Endodermal cell (in vitro differentiated cells): ENCODE data around the gene TTC7B. TPM values are rescaled to one million over a fixed set of nuclear protein-coding genes. Genes with fewer than 3 reads are reported as not detected.
A peak's percentile ranks its signal among the peaks of the same experiment; 100 is the strongest.

Experiments used
- DNase-seq: peaks from one replicate; pipeline ENCODE4 v3.0.0-alpha.2; 2017
- H3K27ac ChIP-seq: 2 replicates; pipeline ENCODE4 v1.5.1; 2013; ENCODE audit warnings: mild to moderate bottlenecking, low read depth, low read length, moderate library complexity
- H3K27me3 ChIP-seq: 2 replicates; pipeline ENCODE4 v1.6.1; 2013; ENCODE audit warnings: mild to moderate bottlenecking, low read length, moderate library complexity; ENCODE audit not compliant: insufficient read depth, control insufficient read depth, poor library complexity, severe bottlenecking
- H3K36me3 ChIP-seq: 2 replicates; pipeline ENCODE4 v1.7.0; 2013; ENCODE audit warnings: mild to moderate bottlenecking, low read length, moderate library complexity; ENCODE audit not compliant: control insufficient read depth, insufficient read depth
- H3K4me1 ChIP-seq: one replicate; pipeline ENCODE4 v1.7.0; 2013; ENCODE audit warnings: low read length; ENCODE audit not compliant: control insufficient read depth, insufficient read depth
- H3K4me3 ChIP-seq: 2 replicates; pipeline ENCODE4 v1.5.1; 2013; ENCODE audit warnings: mild to moderate bottlenecking, low read length, moderate library complexity
- H3K9ac ChIP-seq: 2 replicates; pipeline ENCODE4 v1.6.1; 2013; ENCODE audit warnings: mild to moderate bottlenecking, low read length, moderate library complexity; ENCODE audit not compliant: poor library complexity, severe bottlenecking; ENCODE audit errors: extremely low read depth
- H3K9me3 ChIP-seq: 2 replicates; pipeline ENCODE4 v1.6.1; 2013; ENCODE audit warnings: mild to moderate bottlenecking, low read length, moderate library complexity; ENCODE audit not compliant: control insufficient read depth
- H3K27ac Mint-ChIP-seq: 2 replicates; pipeline ENCODE4 v1.8.0; 2020; ENCODE audit warnings: mixed read lengths
- H3K27me3 Mint-ChIP-seq: 2 replicates; pipeline ENCODE4 v1.8.0; 2021; ENCODE audit warnings: mild to moderate bottlenecking, mixed read lengths; ENCODE audit not compliant: insufficient read depth
- H3K36me3 Mint-ChIP-seq: 2 replicates; pipeline ENCODE4 v1.8.0; 2020; ENCODE audit warnings: low read depth, mixed read lengths
- H3K4me1 Mint-ChIP-seq: 2 replicates; pipeline ENCODE4 v1.8.0; 2020; ENCODE audit warnings: mixed read lengths
- H3K4me3 Mint-ChIP-seq: 2 replicates; pipeline ENCODE4 v1.8.0; 2020; ENCODE audit warnings: mild to moderate bottlenecking, moderate library complexity, mixed read lengths
- H3K9me3 Mint-ChIP-seq: 2 replicates; pipeline ENCODE4 v1.8.0; 2020; ENCODE audit warnings: mild to moderate bottlenecking, mixed read lengths
- WGBS, 2 experiments: methylation state at CpG; one replicate each; pipeline versions ENCODE4 v1.1.5 to v1.1.7; 2013; ENCODE audit warnings: missing lambda C conversion rate in 2 of 2, mixed read lengths in 1 of 2; ENCODE audit not compliant: insufficient coverage in 1 of 2, insufficient read length in 1 of 2; 5-methylcytosine and 5-hydroxymethylcytosine counted together
- total RNA-seq, 2 donors: library from RNA; stranded (reverse); fragmentation: NEBNext Ultra II Directional in 1 of 2; extraction: Animal tissue kit (Norgen Biotek cat#: 25700) in 1 of 2; gene quantifications; 2 replicates in 1 of 2; 3 replicates in 1 of 2; pipeline ENCODE4 v1.2.1, GENCODE V29; 2021
- TF ChIP-seq, protein P1 (sequence below): fragments of 200-600 bp; sonication (generic); conservative IDR thresholded peaks from 2 replicates; pipeline ENCODE4 v1.5.0; 2021; ENCODE audit warnings: antibody characterized with exemption, mild to moderate bottlenecking

TTC7B gene
- total RNA-seq, 2 donors from 2014 or later: 51.3 to 62.6 TPM

GRCh38 chr14:90625445-90625844 lies 190.8 kb downstream of the TTC7B start:
- H3K4me1 ChIP-seq: no peaks in the 10 kb centered on the region
- Mint-ChIP-seq H3K27ac (no peak overlapping the region), H3K4me1 (peaks cover 12% of the 10 kb centered on the region), H3K4me3 (no peak overlapping the region), H3K9me3 (no peaks in the 10 kb centered on the region), H3K36me3 (peaks cover 8% of the 10 kb centered on the region), H3K27me3 (no peaks in the 10 kb centered on the region)
- peak overlapping the region; percentile 66 for H3K27ac ChIP-seq
- no peak for DNase-seq
- H3K4me3 ChIP-seq: no peak overlapping the region
- 82 to 89% methylated on average over 4 to 8 of the region's 8 CpGs for WGBS, 2 experiments
- H3K36me3 ChIP-seq: no peaks in the 10 kb centered on the region
- TF ChIP-seq, protein P1, sequence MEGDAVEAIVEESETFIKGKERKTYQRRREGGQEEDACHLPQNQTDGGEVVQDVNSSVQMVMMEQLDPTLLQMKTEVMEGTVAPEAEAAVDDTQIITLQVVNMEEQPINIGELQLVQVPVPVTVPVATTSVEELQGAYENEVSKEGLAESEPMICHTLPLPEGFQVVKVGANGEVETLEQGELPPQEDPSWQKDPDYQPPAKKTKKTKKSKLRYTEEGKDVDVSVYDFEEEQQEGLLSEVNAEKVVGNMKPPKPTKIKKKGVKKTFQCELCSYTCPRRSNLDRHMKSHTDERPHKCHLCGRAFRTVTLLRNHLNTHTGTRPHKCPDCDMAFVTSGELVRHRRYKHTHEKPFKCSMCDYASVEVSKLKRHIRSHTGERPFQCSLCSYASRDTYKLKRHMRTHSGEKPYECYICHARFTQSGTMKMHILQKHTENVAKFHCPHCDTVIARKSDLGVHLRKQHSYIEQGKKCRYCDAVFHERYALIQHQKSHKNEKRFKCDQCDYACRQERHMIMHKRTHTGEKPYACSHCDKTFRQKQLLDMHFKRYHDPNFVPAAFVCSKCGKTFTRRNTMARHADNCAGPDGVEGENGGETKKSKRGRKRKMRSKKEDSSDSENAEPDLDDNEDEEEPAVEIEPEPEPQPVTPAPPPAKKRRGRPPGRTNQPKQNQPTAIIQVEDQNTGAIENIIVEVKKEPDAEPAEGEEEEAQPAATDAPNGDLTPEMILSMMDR: no peak
- H3K27me3 ChIP-seq: no peaks in the 10 kb centered on the region
- H3K9me3 ChIP-seq: no peaks in the 10 kb centered on the region
- no peak overlapping the region for H3K9ac ChIP-seq

DNA sequence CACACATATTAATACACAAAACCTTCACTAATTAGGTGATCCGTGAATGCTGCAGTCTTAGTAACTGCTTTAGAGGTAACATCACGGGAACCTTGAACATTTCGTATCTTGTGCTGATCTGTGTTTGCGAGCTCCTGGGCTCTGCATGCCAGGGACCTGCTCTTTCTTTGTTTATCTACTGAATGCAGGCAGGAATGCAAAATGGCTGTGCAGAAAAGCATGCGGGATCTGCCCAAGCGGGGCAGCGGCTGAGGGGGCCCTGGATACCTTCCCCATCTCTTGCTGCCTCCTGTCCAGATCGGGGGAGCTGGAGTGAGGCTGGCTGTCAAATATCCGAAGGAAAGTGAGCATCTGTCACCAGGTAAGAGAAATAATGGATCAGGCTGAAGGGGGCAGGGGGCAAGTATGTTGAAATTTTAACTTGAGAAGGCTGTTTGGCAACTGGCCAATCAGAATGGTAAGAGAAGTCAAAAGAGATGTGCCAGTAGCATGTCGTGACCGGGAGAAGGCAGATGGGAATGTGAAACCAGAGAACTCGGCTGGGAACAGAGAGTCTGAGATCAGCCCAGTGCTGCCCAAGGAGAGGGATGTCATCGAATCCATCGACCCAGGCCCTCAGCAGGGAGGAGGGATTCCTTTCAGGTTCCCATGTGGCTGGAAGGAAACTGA lies 191.4 kb downstream of the TTC7B start:
- TF ChIP-seq, protein P1: no peak
- 73 to 89% methylated on average over 13 to 14 of the region's 14 CpGs for WGBS, 2 experiments
- H3K27ac Mint-ChIP-seq: peak overlapping the region; percentile 58
- Histone ChIP-seq H3K27ac (peak overlapping the region; percentile 66), H3K4me1 (no peaks in the 10 kb centered on the region), H3K9ac (no peak overlapping the region), H3K4me3 (no peak overlapping the region), H3K36me3 (no peaks in the 10 kb centered on the region), H3K27me3 (no peaks in the 10 kb centered on the region), H3K9me3 (no peaks in the 10 kb centered on the region)
- no peaks in the 10 kb centered on the region for H3K9me3 Mint-ChIP-seq
- peaks cover 8% of the 10 kb centered on the region for H3K36me3 Mint-ChIP-seq
- peaks cover 8% of the 10 kb centered on the region for H3K4me1 Mint-ChIP-seq
- H3K27me3 Mint-ChIP-seq: no peaks in the 10 kb centered on the region
- no peak overlapping the region for H3K4me3 Mint-ChIP-seq
- peak; percentile 68 for DNase-seq

DNA sequence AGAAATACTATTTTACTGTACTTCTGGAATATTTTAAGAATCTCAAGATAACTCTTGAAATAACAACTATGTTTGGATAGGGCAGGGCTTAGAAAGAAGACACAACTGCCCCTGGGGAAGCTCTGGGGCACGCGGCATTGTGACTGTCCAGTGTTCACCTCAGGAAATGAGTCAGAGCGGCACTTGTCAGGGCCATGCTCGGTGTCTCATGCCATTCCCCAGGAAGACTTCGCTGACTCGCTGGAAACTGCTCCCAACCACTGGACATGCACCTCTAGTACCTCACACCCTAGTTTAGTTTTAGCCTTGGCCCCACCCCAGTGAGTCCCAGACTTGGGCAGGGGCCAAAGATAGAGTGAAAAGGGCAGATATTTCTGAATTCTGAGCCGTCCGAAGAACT lies 192.0 kb downstream of the TTC7B start:
- H3K27me3 ChIP-seq: no peaks in the 10 kb centered on the region
- H3K9ac ChIP-seq: no peak overlapping the region
- no peaks in the 10 kb centered on the region for H3K9me3 ChIP-seq
- 93 to 94% methylated on average over 4 to 8 of the region's 8 CpGs for WGBS, 2 experiments
- no peaks in the 10 kb centered on the region for H3K36me3 ChIP-seq
- H3K9me3 Mint-ChIP-seq: no peaks in the 10 kb centered on the region
- H3K27ac ChIP-seq: peak overlapping the region; percentile 66
- H3K4me1 ChIP-seq: no peaks in the 10 kb centered on the region
- no peak overlapping the region for H3K27ac Mint-ChIP-seq
- peaks cover 8% of the 10 kb centered on the region for H3K36me3 Mint-ChIP-seq
- TF ChIP-seq, protein P1: no peak
- peaks cover 8% of the 10 kb centered on the region for H3K4me1 Mint-ChIP-seq
- DNase-seq: no peak
- H3K4me3 ChIP-seq: no peak overlapping the region
- no peaks in the 10 kb centered on the region for H3K27me3 Mint-ChIP-seq
- no peak overlapping the region for H3K4me3 Mint-ChIP-seq
